ENCODE measurements around the gene ERN1.

The ERN1 gene

GRCh38 chr17:64091116-64091515 lies 38.8 kb downstream of the ERN1 start:
- Histone ChIP-seq H3K36me3 (ENCODE audit: insufficient read depth, low read length) (no peaks in the 10 kb centered on the region), H3K4me3 (ENCODE audit: low read length) (no peak overlapping the region), H3K27ac (ENCODE audit: low read depth, low read length) (no peak overlapping the region), H3K4me1 (ENCODE audit: insufficient read depth, low read length) (peaks cover 3% of the 10 kb centered on the region; the same call in 1 of the 2 replicates), H3K9ac (ENCODE audit: low read depth, low read length) (no peak overlapping the region), H3K9me3 (ENCODE audit: insufficient read depth, low read depth, low read length) (no peaks in the 10 kb centered on the region), H3K27me3 (ENCODE audit: insufficient read depth, low read length) (no peaks in the 10 kb centered on the region)
- WGBS: 90% methylated on average over 3 of the region's 3 CpGs

- H3K4me1 ChIP-seq (ENCODE audit: insufficient read depth, low read length): peaks cover 6% of the 10 kb centered on the region; the same call in 1 of the 2 replicates
- H3K27me3 ChIP-seq (ENCODE audit: insufficient read depth, low read length): no peaks in the 10 kb centered on the region
- WGBS: 93% methylated on average over 5 of the region's 5 CpGs
- H3K9ac ChIP-seq (ENCODE audit: low read depth, low read length): no peak overlapping the region
- H3K27ac ChIP-seq (ENCODE audit: low read depth, low read length): no peak overlapping the region
- no peak overlapping the region for H3K4me3 ChIP-seq (ENCODE audit: low read length)
- H3K9me3 ChIP-seq (ENCODE audit: insufficient read depth, low read depth, low read length): no peaks in the 10 kb centered on the region
- H3K36me3 ChIP-seq (ENCODE audit: insufficient read depth, low read length): no peaks in the 10 kb centered on the region
Observed at GRCh38 chr17:64090144-64090543, 39.8 kb downstream of the ERN1 start.

- peaks cover 8% of the 10 kb centered on the region; the same call in 1 of the 2 replicates for H3K4me1 ChIP-seq (ENCODE audit: insufficient read depth, low read length)
- no peak overlapping the region for H3K27ac ChIP-seq (ENCODE audit: low read depth, low read length)
- no peak overlapping the region for H3K9ac ChIP-seq (ENCODE audit: low read depth, low read length)
- H3K27me3 ChIP-seq (ENCODE audit: insufficient read depth, low read length): no peaks in the 10 kb centered on the region
- H3K36me3 ChIP-seq (ENCODE audit: insufficient read depth, low read length): no peaks in the 10 kb centered on the region
- H3K9me3 ChIP-seq (ENCODE audit: insufficient read depth, low read depth, low read length): no peaks in the 10 kb centered on the region
- no peak overlapping the region for H3K4me3 ChIP-seq (ENCODE audit: low read length)
- 77% methylated on average over 4 of the region's 4 CpGs for WGBS
Observed at GRCh38 chr17:64087252-64088005, 42.5 kb downstream of the ERN1 start.

- peaks cover 8% of the 10 kb centered on the region; the same call in 1 of the 2 replicates for H3K4me1 ChIP-seq (ENCODE audit: insufficient read depth, low read length)
- H3K36me3 ChIP-seq (ENCODE audit: insufficient read depth, low read length): no peaks in the 10 kb centered on the region
- H3K9me3 ChIP-seq (ENCODE audit: insufficient read depth, low read depth, low read length): no peaks in the 10 kb centered on the region
- no peak overlapping the region for H3K27ac ChIP-seq (ENCODE audit: low read depth, low read length)
- no peak overlapping the region for H3K4me3 ChIP-seq (ENCODE audit: low read length)
- no peak overlapping the region for H3K9ac ChIP-seq (ENCODE audit: low read depth, low read length)
- 90% methylated on average over 2 of the region's 2 CpGs for WGBS
- H3K27me3 ChIP-seq (ENCODE audit: insufficient read depth, low read length): no peaks in the 10 kb centered on the region
Observed at GRCh38 chr17:64085650-64086005, 44.3 kb downstream of the ERN1 start.

GRCh38 chr17:64084940-64085649 lies 44.8 kb downstream of the ERN1 start:
- H3K4me3 ChIP-seq (ENCODE audit: low read length): no peak overlapping the region
- no peak overlapping the region for H3K9ac ChIP-seq (ENCODE audit: low read depth, low read length)
- no peaks in the 10 kb centered on the region for H3K9me3 ChIP-seq (ENCODE audit: insufficient read depth, low read depth, low read length)
- 70% methylated on average over 8 of the region's 8 CpGs for WGBS
- H3K36me3 ChIP-seq (ENCODE audit: insufficient read depth, low read length): no peaks in the 10 kb centered on the region
- H3K4me1 ChIP-seq (ENCODE audit: insufficient read depth, low read length): peaks cover 8% of the 10 kb centered on the region; the same call in 1 of the 2 replicates
- peak overlapping the region; percentile 25; the same call in 1 of the 2 replicates for H3K27ac ChIP-seq (ENCODE audit: low read depth, low read length)
- H3K27me3 ChIP-seq (ENCODE audit: insufficient read depth, low read length): no peaks in the 10 kb centered on the region

- no peak overlapping the region for H3K27ac ChIP-seq (ENCODE audit: low read depth, low read length)
- 75% methylated on average over 10 of the region's 10 CpGs for WGBS
- no peaks in the 10 kb centered on the region for H3K9me3 ChIP-seq (ENCODE audit: insufficient read depth, low read depth, low read length)
- no peak overlapping the region for H3K4me3 ChIP-seq (ENCODE audit: low read length)
- no peaks in the 10 kb centered on the region for H3K36me3 ChIP-seq (ENCODE audit: insufficient read depth, low read length)
- H3K27me3 ChIP-seq (ENCODE audit: insufficient read depth, low read length): no peaks in the 10 kb centered on the region
- H3K9ac ChIP-seq (ENCODE audit: low read depth, low read length): no peak overlapping the region
- peaks cover 8% of the 10 kb centered on the region; the same call in 1 of the 2 replicates for H3K4me1 ChIP-seq (ENCODE audit: insufficient read depth, low read length)
Observed at GRCh38 chr17:64084086-64084939, 45.6 kb downstream of the ERN1 start.

- Histone ChIP-seq H3K36me3 (ENCODE audit: insufficient read depth, low read length) (no peaks in the 10 kb centered on the region), H3K4me1 (ENCODE audit: insufficient read depth, low read length) (peaks cover 8% of the 10 kb centered on the region; the same call in 1 of the 2 replicates), H3K27ac (ENCODE audit: low read depth, low read length) (no peak overlapping the region), H3K9me3 (ENCODE audit: insufficient read depth, low read depth, low read length) (no peaks in the 10 kb centered on the region), H3K9ac (ENCODE audit: low read depth, low read length) (no peak overlapping the region), H3K4me3 (ENCODE audit: low read length) (no peak overlapping the region), H3K27me3 (ENCODE audit: insufficient read depth, low read length) (no peaks in the 10 kb centered on the region)
- 58% methylated on average over 4 of the region's 4 CpGs for WGBS
Observed at GRCh38 chr17:64083563-64084085, 46.3 kb downstream of the ERN1 start.

GRCh38 chr17:64083093-64083492 lies 46.9 kb downstream of the ERN1 start:
- no peaks in the 10 kb centered on the region for H3K27me3 ChIP-seq (ENCODE audit: insufficient read depth, low read length)
- no peak overlapping the region for H3K27ac ChIP-seq (ENCODE audit: low read depth, low read length)
- H3K9ac ChIP-seq (ENCODE audit: low read depth, low read length): no peak overlapping the region
- 100% methylated on average over 3 of the region's 3 CpGs for WGBS
- no peaks in the 10 kb centered on the region for H3K9me3 ChIP-seq (ENCODE audit: insufficient read depth, low read depth, low read length)
- peaks cover 8% of the 10 kb centered on the region; the same call in 1 of the 2 replicates for H3K4me1 ChIP-seq (ENCODE audit: insufficient read depth, low read length)
- no peak overlapping the region for H3K4me3 ChIP-seq (ENCODE audit: low read length)
- no peaks in the 10 kb centered on the region for H3K36me3 ChIP-seq (ENCODE audit: insufficient read depth, low read length)

- H3K4me1 ChIP-seq (ENCODE audit: insufficient read depth, low read length): peaks cover 8% of the 10 kb centered on the region; the same call in 1 of the 2 replicates
- WGBS: 90% methylated on average over 8 of the region's 8 CpGs
- H3K9me3 ChIP-seq (ENCODE audit: insufficient read depth, low read depth, low read length): no peaks in the 10 kb centered on the region
- no peak overlapping the region for H3K27ac ChIP-seq (ENCODE audit: low read depth, low read length)
- no peak overlapping the region for H3K9ac ChIP-seq (ENCODE audit: low read depth, low read length)
- H3K36me3 ChIP-seq (ENCODE audit: insufficient read depth, low read length): no peaks in the 10 kb centered on the region
- no peaks in the 10 kb centered on the region for H3K27me3 ChIP-seq (ENCODE audit: insufficient read depth, low read length)
- no peak overlapping the region for H3K4me3 ChIP-seq (ENCODE audit: low read length)
Observed at GRCh38 chr17:64081802-64082799, 47.8 kb downstream of the ERN1 start.

GRCh38 chr17:64080174-64080618 lies 49.7 kb downstream of the ERN1 start:
- Histone ChIP-seq H3K9me3 (ENCODE audit: insufficient read depth, low read depth, low read length) (no peaks in the 10 kb centered on the region), H3K9ac (ENCODE audit: low read depth, low read length) (no peak overlapping the region), H3K4me1 (ENCODE audit: insufficient read depth, low read length) (peaks cover 3% of the 10 kb centered on the region; the same call in 1 of the 2 replicates), H3K36me3 (ENCODE audit: insufficient read depth, low read length) (no peaks in the 10 kb centered on the region), H3K4me3 (ENCODE audit: low read length) (no peak overlapping the region), H3K27me3 (ENCODE audit: insufficient read depth, low read length) (no peaks in the 10 kb centered on the region), H3K27ac (ENCODE audit: low read depth, low read length) (no peak overlapping the region)
- 77% methylated on average over 3 of the region's 3 CpGs for WGBS
